Fibroblast of pulmonary artery (primary cell): Measurements from ENCODE around the gene C20orf141.
"Not testable (repeated sequence)": the region's sequence is repeated elsewhere in the genome, so short reads cannot be mapped to it uniquely, and the experiment has no call there.

ENCODE experiments used
- DNase-seq: peaks from one replicate; pipeline ENCODE4 v3.0.0-alpha.2; 2010; ENCODE audit warnings: low read depth
- H3K4me3 ChIP-seq: replicated peaks from 2 replicates; pipeline ENCODE4 v1.5.1; 2011; ENCODE audit warnings: low read depth, mild to moderate bottlenecking, control low read depth, low read length, moderate library complexity
- TF ChIP-seq, protein P1 (sequence below): IDR thresholded peaks from 2 replicates; pipeline ENCODE4 v1.5.1; 2011; ENCODE audit warnings: mild to moderate bottlenecking, control low read depth, low read length, inconsistent platforms; ENCODE audit errors: missing control alignments

Gene C20orf141

DNA sequence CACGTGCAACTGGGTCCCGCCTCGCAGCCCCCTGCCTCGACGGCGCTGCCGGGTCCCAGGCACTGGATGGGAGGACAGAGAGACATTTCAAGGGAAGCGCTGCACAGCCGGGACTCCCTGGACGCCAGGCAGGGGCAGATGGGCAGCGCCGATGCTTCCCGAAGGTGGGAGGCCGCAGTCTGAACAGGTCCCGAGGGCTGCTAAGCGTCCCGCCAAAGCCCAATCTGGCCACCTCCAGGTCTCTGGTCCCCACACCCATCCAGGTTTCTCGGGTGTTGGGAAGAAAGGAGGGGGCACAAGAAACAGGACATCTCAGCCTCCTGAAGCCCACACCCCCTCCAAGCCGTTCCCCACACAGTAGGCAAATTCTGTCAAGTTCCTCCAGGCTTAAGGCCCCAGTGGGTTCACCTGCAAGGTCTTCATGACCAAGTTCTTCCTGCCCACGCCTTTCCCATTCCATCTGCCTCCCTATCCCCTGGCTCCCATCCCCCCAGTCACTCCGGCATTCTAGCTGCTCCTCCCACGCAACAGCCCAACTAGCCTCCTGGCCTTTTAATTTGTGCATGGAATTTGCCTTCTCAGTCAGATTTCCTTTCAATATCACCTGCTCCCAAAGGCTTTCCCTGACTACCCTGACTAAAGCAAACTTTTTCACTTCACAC is 9.0 kb upstream of the C20orf141 start:
- peak; percentile 11 for DNase-seq
- H3K4me3 ChIP-seq = no peak overlapping the region
- TF ChIP-seq, protein P1, sequence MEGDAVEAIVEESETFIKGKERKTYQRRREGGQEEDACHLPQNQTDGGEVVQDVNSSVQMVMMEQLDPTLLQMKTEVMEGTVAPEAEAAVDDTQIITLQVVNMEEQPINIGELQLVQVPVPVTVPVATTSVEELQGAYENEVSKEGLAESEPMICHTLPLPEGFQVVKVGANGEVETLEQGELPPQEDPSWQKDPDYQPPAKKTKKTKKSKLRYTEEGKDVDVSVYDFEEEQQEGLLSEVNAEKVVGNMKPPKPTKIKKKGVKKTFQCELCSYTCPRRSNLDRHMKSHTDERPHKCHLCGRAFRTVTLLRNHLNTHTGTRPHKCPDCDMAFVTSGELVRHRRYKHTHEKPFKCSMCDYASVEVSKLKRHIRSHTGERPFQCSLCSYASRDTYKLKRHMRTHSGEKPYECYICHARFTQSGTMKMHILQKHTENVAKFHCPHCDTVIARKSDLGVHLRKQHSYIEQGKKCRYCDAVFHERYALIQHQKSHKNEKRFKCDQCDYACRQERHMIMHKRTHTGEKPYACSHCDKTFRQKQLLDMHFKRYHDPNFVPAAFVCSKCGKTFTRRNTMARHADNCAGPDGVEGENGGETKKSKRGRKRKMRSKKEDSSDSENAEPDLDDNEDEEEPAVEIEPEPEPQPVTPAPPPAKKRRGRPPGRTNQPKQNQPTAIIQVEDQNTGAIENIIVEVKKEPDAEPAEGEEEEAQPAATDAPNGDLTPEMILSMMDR = no peak

DNA sequence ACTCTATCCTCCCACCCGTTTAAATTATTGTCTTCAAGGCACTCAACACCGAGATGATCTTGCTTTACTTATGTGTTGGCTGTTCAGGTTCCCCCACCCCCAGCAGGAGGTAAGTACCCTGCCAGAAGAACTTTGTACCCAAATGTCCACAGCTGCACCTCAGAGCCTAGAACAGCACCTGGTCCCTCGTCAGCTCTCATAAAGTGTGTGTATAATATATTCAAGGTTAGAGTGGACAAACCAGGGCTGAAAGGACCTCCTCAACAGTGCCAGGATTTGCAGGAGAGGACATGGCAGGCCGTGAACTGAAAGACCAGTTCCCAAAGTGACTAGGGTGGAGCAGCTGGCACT is 8.5 kb upstream of the C20orf141 start:
- no peak for DNase-seq
- TF ChIP-seq, protein P1 = no peak
- no peak overlapping the region for H3K4me3 ChIP-seq

DNA sequence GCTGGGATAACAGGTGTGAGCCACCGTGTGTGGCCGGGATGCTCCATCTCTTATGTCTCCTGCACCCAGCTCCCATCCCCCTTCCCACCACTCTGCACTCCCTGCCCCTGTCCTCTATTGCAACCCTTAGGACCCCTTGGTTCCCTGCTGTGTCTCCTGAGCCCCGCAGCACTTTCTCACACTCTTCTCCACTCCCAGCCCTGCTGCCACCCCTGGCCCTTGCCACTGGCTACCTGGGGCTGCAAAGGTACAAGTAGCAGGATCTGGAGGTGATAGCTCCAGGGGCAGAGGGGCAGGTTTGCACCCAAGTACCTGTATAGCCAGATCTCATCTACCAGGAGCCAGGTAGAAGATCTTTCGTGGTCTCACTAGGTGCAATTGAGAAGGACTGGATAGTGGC is 7.8 kb upstream of the C20orf141 start:
- no peak for DNase-seq
- TF ChIP-seq, protein P1 = no peak
- H3K4me3 ChIP-seq = no peak overlapping the region

DNA sequence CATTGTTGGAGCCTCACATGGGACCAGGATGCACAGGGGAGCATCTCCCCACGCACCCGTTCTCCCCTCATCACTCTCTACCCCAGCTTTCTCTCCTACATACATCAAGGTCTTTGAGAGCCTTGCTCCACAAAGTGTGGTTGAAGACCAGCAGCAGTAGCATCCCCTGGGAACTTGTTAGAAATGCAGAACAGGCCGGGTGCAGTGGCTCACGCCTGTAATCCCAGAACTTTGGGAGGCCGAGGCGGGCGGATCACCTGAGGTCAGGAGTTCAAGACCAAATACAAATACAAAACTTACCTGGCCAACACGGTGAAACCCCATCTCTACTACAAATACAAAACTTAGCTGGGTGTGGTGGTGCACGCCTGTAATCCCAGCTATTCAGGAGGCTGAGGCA is 6.9 kb upstream of the C20orf141 start:
- not testable (repeated sequence) for H3K4me3 ChIP-seq, DNase-seq

DNA sequence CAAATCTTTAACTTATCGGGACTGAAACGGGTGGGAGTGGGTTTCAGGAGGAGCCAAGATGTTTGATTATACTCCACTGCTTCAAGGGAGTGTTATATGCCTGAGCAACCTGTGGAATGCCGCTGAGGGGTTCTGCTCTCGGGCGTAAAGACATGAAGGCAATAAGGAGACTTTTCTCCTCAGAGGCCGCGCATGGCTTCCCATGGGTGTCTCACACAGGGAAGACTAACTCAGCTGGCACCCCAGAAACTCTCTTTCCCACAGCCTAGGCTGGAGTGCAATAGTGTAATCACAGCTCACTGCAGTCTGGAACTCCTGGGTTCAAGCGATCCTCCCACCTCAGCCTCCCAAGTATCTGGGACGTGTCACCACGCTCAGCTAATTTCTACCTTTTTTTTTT is 5.1 kb upstream of the C20orf141 start:
- DNase-seq = no peak
- TF ChIP-seq, protein P1 = no peak
- no peak overlapping the region for H3K4me3 ChIP-seq

DNA sequence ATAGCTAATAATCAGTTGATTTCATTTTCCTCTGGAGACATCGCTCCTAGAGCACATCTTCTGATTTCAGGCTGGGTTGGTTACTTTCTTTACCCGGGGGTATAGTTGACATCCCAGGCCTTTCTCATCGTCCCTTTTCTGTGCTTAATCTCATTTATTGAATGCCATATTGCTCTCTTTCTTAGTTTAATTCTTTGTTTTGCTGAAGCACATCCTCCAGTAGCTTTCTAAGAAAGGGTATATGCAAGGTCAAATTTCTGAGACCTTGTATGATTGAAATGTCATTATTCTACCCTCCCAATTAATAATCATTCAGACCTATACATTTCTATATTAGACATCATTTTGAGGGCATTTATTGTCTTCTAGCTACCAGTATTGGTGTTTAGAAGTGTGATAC is 2.6 kb upstream of the C20orf141 start:
- DNase-seq = no peak
- TF ChIP-seq, protein P1 = no peak
- H3K4me3 ChIP-seq = no peak overlapping the region

DNA sequence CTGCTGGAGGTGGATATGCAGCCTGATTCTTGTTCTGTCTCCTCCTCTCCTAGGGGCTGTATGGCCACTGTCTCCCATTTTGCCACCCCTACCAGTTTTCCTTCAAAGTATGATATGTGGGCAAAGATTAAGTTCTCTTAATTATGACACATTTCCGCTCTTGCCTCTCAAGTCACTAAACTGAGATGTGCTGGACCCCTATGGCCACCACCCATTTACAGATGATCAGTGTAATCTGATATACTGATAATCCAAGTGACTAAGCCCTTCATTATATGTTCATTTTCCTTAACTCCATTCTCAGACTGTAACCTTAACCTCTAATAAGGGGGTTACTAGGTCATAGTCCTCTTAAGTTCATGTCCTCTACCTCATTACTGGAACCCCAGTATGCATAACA is 711 bp upstream of the C20orf141 start:
- no peak overlapping the region for H3K4me3 ChIP-seq
- TF ChIP-seq, protein P1 = no peak
- no peak for DNase-seq
